Type B pancreatic cell (in vitro differentiated cells): Measurements from ENCODE around the gene HSFX4. TPM values are rescaled to one million over a fixed set of nuclear protein-coding genes. Genes with fewer than 3 reads are reported as not detected.
"Not testable (repeated sequence)": the region's sequence is repeated elsewhere in the genome, so short reads cannot be mapped to it uniquely, and the experiment has no call there.

Experiments
- DNase-seq: peaks from one replicate; pipeline ENCODE4 v3.0.0; 2021; ENCODE audit warnings: mixed read lengths; ENCODE audit not compliant: unreplicated experiment; ENCODE audit errors: extremely low spot score
- H3K27ac Mint-ChIP-seq: 2 replicates; pipeline ENCODE4 v1.8.0; 2021; ENCODE audit warnings: mild to moderate bottlenecking, mixed read lengths
- H3K27me3 Mint-ChIP-seq: 2 replicates; pipeline ENCODE4 v1.8.0; 2021; ENCODE audit warnings: mixed read lengths
- H3K36me3 Mint-ChIP-seq: 2 replicates; pipeline ENCODE4 v1.8.0; 2021; ENCODE audit warnings: mixed read lengths
- H3K4me1 Mint-ChIP-seq: one replicate; pipeline ENCODE4 v1.8.0; 2021; ENCODE audit warnings: mixed read lengths; ENCODE audit not compliant: unreplicated experiment
- H3K4me3 Mint-ChIP-seq: 2 replicates; pipeline ENCODE4 v1.8.0; 2021; ENCODE audit warnings: mild to moderate bottlenecking, mixed read lengths
- H3K9me3 Mint-ChIP-seq: 2 replicates; pipeline ENCODE4 v1.8.0; 2021; ENCODE audit warnings: mixed read lengths
- CTCF ChIP-seq: fragments of 200-600 bp; sonication (generic); conservative IDR thresholded peaks from 2 replicates; pipeline ENCODE4 v1.5.0; 2021; ENCODE audit warnings: antibody characterized with exemption, mild to moderate bottlenecking
- long read RNA-seq: library from polyadenylated mRNA; unstranded; transcript quantifications from one replicate; pipeline ENCODE4 v2.0.0, GENCODE V29; 2020
- total RNA-seq: library from RNA; stranded (reverse); gene quantifications from 2 replicates; pipeline ENCODE4 v1.2.1, GENCODE V29; 2021; ENCODE audit warnings: low replicate concordance

The HSFX4 gene
- total RNA-seq, result not detected in 2 replicates
- long read RNA-seq, result 0 reads

- not testable (repeated sequence) for DNase-seq, H3K9me3 Mint-ChIP-seq, H3K27me3 Mint-ChIP-seq, H3K36me3 Mint-ChIP-seq, H3K4me1 Mint-ChIP-seq, H3K4me3 Mint-ChIP-seq, H3K27ac Mint-ChIP-seq
Observed at GRCh38 chrX:149929400-149929799, at the start of gene HSFX4. Gene HSFX4, plus strand, starts transcription at chrX:149929573. Its CDS starts 72 bp downstream, at chrX:149929645.

- TF ChIP-seq CTCF, result peak; percentile 38
- Mint-ChIP-seq H3K27ac (no peak within 1 kb of the TSS), H3K36me3 (no peaks in the 10 kb centered on the region), H3K27me3 (no peaks in the 10 kb centered on the region), H3K4me1 (no peaks in the 10 kb centered on the region), H3K4me3 (no peak within 1 kb of the TSS), H3K9me3 (no peaks in the 10 kb centered on the region)
- no peak for DNase-seq
Observed at GRCh38 chrX:149881081-149881711, 48.2 kb upstream of the HSFX4 start, which contains the start of gene MAGEA8. Gene MAGEA8, plus strand, starts transcription at chrX:149881183. Its CDS starts 3,090 bp downstream, at chrX:149884273.

- H3K4me1 Mint-ChIP-seq, H3K36me3 Mint-ChIP-seq: not testable (repeated sequence)
Observed at GRCh38 chrX:149890828-149891227, 38.5 kb upstream of the HSFX4 start.

GRCh38 chrX:149898554-149898953 is 30.8 kb upstream of the HSFX4 start:
- no peak for TF ChIP-seq CTCF
- Mint-ChIP-seq H3K27ac (no peak overlapping the region), H3K27me3 (no peaks in the 10 kb centered on the region)

More at GRCh38 chrX:149890828-149891227, 38.5 kb upstream of the HSFX4 start:
- H3K27ac Mint-ChIP-seq, H3K4me3 Mint-ChIP-seq, H3K9me3 Mint-ChIP-seq, H3K27me3 Mint-ChIP-seq, DNase-seq: not testable (repeated sequence)

GRCh38 chrX:149903889-149904748 is 25.3 kb upstream of the HSFX4 start:
- DNase-seq, result no peak
- no peak overlapping the region for H3K27ac Mint-ChIP-seq
- peak overlapping the region; percentile 67 for H3K4me3 Mint-ChIP-seq
- H3K27me3 Mint-ChIP-seq, result no peaks in the 10 kb centered on the region
- H3K9me3 Mint-ChIP-seq, result no peaks in the 10 kb centered on the region
- H3K36me3 Mint-ChIP-seq, result no peaks in the 10 kb centered on the region
- H3K4me1 Mint-ChIP-seq, result no peaks in the 10 kb centered on the region
- TF ChIP-seq CTCF, result peak; percentile 51

More at GRCh38 chrX:149898554-149898953, 30.8 kb upstream of the HSFX4 start:
- no peak overlapping the region for H3K4me3 Mint-ChIP-seq
- H3K9me3 Mint-ChIP-seq, result no peaks in the 10 kb centered on the region
- no peak for DNase-seq
- no peaks in the 10 kb centered on the region for H3K4me1 Mint-ChIP-seq
- no peaks in the 10 kb centered on the region for H3K36me3 Mint-ChIP-seq

GRCh38 chrX:149908308-149908707 is 21.1 kb upstream of the HSFX4 start:
- no peaks in the 10 kb centered on the region for H3K36me3 Mint-ChIP-seq
- no peak overlapping the region for H3K27ac Mint-ChIP-seq
- no peak overlapping the region for H3K4me3 Mint-ChIP-seq
- H3K27me3 Mint-ChIP-seq, result no peaks in the 10 kb centered on the region
- no peaks in the 10 kb centered on the region for H3K4me1 Mint-ChIP-seq
- peaks cover under 1% of the 10 kb centered on the region for H3K9me3 Mint-ChIP-seq
- no peak for DNase-seq
- no peak for TF ChIP-seq CTCF
